ENCODE measurements around the gene OR5AP2.
"Not testable (repeated sequence)": the region's sequence is repeated elsewhere in the genome, so short reads cannot be mapped to it uniquely, and the experiment has no call there.

Gene OR5AP2

DNA sequence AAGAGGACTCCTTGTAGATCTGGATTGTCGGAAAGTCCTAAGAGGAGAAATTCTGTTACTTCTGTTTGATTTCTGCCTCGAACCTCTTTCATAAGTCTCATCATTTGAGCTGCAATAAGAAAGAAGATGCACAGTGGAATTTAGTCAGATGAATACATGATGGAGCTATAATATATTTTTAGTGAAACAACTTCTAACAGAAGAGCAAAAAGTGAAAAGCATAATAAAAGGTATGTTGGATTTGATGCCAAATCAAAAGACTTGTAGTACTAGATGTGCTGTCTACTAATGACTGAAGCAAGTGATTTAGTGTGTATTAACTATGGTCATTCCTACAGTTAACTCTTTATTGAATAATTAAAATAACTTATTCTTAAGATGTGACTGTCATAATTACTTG, at the start of gene OR5AP2:
Gene OR5AP2 (minus strand): TSS at position 101 of the 400 bp plus-strand sequence. CDS start 0 bp downstream, at position 101.
- no peak for DNase-seq (ENCODE audit: low spot score)

DNA sequence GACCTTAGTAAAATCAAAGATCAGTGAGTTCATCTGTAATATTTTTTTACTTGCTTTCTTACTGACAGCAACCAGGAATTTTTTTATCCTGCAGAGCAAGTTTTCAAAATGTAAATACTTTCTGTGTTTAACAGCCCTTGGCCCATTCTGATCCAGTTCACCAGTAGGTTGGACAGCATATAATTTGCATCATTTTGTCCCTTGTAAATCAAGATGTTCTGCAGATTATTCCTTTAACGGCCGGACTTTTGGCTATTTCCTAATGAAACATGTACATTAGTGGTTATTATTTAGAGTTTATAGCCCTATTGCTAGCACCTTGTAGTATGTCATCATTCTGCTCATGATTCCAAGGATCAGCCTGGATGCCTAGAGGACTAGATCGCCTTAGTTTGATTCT, 48.9 kb upstream of the OR5AP2 start:
- DNase-seq (ENCODE audit: low spot score) = not testable (repeated sequence)

DNA sequence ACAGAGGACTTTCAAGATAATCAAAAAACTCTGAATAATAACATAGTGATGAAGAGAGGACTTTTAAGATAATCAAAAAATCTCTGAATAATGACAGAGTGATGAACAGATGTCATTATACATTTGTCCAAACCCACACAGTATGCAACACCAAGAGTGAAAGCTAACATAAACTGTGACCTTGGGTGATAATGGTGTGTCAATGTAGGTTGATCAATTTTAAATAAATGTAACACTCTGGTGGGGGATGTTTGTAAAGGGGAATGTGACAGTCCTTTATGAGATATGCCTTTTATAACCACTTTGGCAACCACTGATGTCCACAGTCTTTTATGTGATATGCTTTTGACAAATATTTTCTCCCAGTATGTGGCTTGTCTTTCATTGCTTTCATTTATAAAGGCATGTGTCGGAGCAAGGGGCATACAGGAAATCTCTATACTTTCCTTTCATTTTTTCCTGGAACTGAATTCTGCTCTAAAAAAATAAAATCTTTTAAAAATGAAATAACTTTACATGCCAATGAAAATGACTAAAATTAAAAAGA, 46.4 kb upstream of the OR5AP2 start:
- DNase-seq (ENCODE audit: low spot score) = no peak

DNA sequence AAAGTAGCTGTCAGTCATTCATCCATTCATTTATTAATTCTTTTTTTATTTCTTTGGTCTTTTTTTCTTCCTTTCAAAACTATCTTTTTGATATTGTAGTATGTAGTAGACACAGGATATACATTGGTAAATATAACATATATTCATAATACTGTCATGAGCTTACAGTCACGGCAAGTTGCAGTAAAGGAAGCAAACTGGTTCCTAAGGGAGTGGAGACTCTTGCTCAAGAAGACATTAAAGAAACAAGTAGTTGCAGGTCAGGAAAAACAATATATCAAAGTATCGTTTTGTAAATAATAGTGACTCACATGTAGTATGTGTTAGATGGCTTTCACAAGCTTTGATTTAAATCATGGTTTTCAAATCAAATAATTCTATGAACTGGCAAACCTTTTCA, 28.7 kb upstream of the OR5AP2 start:
- DNase-seq (ENCODE audit: low spot score) = no peak

DNA sequence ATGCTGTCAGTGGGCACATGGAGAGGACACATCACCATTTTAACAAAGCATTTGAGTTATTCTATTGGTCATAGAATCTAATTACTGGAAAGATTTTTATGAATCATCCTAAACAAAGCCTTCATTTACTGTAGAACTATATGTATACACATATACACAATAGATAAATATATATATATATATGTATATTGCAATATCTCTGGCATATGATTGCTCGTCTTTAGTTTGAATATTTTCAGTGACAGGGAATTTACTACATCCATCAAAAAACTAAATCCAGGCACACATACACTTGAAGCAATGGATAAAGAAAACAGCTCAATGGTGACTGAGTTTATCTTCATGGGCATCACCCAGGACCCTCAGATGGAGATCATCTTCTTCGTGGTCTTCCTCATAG, 21.1 kb upstream of the OR5AP2 start, which contains the start of gene OR5AR1:
Gene OR5AR1 (plus strand): TSS at position 301 of the 400 bp plus-strand sequence. CDS start 0 bp downstream, at position 301.
- DNase-seq (ENCODE audit: low spot score) = no peak

DNA sequence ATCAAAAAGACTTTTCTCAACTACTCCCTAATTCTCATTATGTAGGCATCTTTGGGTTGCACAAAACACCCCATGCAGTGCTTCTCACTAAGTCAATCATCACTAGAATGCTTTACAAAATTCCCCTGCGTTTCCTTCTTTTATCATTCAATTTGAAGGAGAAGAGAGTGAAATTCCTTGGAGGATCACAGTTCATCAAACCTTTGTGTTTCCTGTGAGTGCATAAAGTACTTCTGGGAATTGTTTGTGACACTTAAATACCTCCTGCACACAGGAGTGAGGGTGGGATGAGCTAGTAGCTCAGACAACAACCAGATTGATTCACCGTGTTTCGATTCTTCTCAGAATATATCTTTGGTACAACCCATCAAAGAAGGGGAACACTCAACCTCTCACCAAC, 17.5 kb upstream of the OR5AP2 start:
- no peak for DNase-seq (ENCODE audit: low spot score)

DNA sequence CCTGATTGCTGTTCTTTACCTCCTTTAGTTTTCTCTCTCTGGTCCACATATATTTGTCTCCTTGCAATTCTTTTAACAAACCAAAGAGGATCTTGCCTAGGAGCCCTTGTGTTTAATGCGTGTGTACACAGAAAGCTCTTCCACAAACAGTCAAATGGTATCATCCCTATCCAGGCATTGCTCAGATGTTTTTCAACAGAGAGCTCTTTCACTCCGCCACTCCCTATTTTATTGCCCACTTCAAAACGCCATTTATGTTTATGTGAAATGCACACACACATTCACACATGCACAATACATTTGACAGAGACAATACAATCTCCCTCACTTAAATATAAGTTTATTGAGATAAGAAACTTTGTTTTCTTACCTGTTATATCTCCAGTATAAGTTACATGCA, 4.7 kb downstream of the OR5AP2 start:
- DNase-seq (ENCODE audit: low spot score) = no peak

DNA sequence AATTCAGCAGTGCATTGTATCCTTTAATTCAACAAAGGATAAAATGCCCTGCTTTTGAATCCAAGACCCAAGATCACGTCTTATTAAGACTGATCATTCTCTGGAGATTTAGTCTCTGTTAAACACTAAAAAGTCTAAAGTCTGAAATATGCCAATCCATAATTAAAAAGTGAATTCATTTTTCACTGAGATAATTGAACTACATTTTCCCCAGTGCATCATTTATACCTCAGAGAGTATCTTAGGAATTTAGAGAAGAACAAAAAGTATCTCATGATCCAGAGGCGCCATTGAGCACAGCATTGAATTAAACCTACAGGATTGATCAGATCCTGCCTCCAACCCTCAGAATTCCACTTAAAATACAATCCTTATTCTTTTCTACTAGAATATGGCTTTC, 5.4 kb downstream of the OR5AP2 start:
- no peak for DNase-seq (ENCODE audit: low spot score)

DNA sequence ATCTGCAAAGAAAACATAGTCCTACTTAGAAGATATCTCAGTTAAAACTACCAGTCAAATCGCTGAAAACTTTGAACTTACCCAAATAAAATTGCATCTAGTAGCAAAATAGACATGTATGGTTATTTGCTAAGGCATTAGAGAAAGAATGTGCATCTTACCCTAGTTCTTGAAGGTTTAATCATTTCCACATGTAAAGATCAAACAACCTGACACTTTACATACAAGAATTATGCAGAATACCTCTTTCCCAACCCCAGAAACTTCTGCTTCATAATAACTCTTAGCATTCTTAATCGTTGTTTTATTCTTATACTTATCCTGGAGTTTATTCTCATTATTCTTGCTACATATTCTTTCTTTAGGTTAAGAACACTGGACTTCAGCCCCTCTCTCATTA, 9.9 kb downstream of the OR5AP2 start:
- DNase-seq (ENCODE audit: low spot score) = no peak

DNA sequence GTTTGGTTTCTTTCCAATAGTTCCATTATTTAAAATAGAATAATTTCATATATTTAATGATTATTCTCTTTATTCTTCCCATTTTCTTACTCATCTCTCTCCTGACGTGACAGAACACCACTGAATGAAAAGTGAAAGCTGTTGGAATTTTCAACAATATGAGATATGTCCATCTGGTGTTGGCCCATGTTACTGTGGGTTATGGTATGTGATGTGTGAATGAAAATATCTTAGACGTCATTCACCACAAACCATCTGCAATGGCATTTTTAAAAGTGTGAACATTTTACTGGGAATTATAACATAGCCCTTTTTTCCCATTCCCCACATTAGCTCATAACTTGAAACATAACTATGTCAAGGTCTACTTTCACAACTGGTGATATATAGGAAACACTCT, 16.3 kb downstream of the OR5AP2 start:
- no peak for DNase-seq (ENCODE audit: low spot score)

DNA sequence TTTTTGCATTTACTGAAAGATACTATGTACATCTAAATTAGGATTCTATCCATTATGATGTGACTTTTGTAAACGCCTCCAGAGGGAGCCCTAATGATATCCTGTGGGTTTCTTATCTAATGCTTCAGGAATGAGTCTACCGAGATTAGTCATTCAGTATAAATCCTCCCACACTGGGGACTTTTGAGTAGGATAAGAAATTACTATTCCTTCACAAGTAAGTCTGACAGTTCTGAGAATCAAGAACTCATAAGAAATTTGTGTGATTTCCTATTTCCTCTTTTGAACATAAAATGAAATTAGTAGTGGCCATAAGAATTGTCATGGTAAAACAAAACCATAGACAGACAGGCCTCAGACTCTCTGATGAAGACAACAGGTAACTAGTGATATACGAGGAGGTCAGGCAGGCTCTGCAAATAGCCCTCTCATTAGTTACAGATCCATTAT, 17.6 kb downstream of the OR5AP2 start:
- DNase-seq (ENCODE audit: low spot score) = no peak

DNA sequence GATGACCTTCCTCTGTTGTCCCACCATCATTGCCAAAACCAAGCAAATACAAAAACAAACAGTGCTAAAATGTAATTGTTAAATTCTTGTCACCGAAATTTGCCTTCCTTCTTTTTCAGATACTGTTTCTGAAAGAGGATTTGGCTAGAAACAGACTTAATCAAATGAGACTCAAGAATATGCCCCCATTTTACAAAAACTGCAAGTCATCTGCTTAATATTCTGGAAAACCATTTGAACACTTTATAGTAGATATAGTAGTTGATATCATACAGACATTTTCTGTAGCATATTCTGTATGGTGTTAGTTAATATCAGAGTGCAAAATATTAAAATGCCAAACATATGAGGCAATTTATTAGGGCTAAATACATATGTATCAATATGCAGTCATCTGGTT, 31.1 kb downstream of the OR5AP2 start:
- DNase-seq (ENCODE audit: low spot score) = no peak

DNA sequence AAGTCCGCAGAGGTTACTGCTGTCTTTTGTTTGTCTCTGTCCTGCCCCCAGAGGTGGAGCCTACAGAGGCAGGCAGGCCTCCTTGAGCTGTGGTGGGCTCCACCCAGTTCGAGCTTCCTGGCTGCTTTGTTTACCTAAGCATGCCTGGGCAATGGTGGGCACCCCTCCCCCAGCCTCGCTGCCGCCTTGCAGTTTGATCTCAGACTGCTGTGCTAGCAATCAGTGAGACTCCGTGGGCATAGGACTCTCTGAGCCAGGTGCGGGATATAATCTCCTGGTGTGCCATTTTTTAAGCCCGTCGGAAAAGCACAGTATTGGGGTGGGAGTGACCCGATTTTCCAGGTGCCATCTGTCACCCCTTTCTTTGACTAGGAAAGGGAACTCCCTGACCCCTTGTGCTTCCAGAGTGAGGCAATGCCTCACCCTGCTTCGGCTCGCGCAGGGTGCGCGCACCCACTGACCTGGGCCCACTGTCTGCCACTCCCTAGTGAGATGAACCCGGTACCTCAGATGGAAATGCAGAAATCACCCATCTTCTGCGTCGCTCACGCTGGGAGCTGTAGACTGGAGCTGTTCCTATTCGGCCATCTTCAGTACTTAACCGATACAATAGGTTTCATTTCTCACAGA, 50.0 kb downstream of the OR5AP2 start:
- not testable (repeated sequence) for DNase-seq (ENCODE audit: low spot score)

All from CD4-positive, alpha-beta T cell treated with Interleukin-15 for 4 hours (primary cell).